HG03039 (cell line): ENCODE measurements around the gene SPRYD3.
A peak's percentile ranks its signal among the peaks of the same experiment; 100 is the strongest.

Experiments used
- ATAC-seq: cut with Tn5 transposase; IDR thresholded peaks from one replicate; pipeline ENCODE4 v1.9.1; 2021; ENCODE audit warnings: mild to moderate bottlenecking, moderate library complexity; ENCODE audit not compliant: unreplicated experiment

The SPRYD3 gene

DNA sequence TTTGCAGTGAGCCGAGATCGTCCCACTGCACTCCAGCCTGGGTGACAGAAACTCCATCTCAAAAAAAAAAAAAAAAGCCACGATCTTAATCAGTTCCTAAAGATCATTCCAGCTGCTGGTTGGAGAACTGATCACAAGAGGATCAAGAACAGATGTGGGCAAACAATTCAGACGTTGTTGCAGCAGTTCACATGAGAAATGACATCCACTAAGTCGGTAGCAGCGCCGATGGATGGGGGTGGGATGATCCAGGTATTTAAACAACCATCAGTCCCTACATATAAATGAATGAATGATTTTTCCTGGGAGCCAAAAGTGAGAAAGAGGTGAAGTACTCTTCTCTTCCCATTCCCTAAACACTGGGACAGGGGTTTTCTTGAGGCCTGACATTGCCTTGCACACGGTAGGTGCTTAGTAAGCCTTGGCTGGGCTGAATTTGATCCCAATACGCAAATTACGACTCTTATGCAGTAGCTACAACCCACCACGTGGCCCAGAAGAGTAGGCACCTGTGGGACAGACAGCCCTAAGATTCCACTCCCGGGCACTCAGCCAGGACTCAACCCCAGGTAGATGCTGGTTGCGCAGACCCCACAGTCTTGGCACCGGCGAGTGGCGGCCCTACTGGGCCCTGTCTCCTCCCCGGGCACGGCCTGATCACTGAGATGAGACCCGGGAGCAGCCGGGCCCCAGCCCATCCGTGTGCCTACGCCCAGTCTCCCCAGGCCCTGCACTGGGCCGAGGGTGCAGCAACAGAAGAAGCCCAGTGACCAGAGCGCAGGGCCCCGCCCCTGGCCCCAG is 565 bp downstream of the SPRYD3 start:
- peak; percentile 11 for ATAC-seq

DNA sequence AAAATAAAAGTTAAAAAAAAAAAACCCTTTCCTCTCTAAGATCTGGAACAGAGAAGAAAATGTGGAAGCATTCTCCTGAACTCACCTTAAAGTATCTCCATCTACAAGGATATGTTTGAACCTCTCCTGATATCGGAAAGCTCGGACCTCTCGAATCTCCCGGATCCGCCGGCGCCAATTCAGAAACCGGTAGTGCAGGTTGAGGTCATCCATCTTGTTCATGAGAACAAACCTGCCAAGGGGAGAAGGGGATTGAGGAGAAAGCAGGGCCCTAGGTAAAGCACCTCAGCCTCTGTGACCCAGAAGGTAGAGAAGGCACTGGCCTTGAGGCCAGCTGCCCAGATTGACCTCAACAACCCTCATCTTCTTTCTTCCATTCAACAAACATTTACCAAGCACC is 2.2 kb downstream of the SPRYD3 start:
- no peak for ATAC-seq

- ATAC-seq, result no peak
Measured at GRCh38 chr12:53076461-53076860, 2.7 kb downstream of the SPRYD3 start.

- no peak for ATAC-seq
Measured at GRCh38 chr12:53074999-53075370, 4.2 kb downstream of the SPRYD3 start.

- no peak for ATAC-seq
Measured at GRCh38 chr12:53074283-53074998, 4.7 kb downstream of the SPRYD3 start.

DNA sequence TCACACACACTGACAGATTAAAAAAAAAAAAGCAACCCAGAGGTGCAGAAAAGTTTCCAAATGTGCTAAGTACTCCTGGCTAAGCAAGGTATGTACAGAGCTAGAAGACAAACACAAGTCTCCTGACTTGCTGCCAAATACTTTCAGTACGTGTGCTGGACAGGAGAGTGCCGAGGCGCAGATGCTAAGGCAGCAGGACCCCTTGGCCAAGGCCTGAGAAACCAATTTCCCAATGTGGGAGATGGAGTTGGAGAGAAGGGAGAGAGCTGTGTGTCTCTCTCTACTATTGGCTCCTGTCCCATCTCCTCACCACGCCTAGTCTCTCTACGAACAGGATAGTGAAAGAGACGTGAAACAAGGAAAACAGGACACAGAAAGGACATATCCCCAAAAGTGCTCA is 5.3 kb downstream of the SPRYD3 start:
- no peak for ATAC-seq

GRCh38 chr12:53071591-53072551 is 7.3 kb downstream of the SPRYD3 start:
- no peak for ATAC-seq

- ATAC-seq, result no peak
Measured at GRCh38 chr12:53070877-53071492, 8.2 kb downstream of the SPRYD3 start.

- no peak for ATAC-seq
Measured at GRCh38 chr12:53069621-53070410, 9.4 kb downstream of the SPRYD3 start.

GRCh38 chr12:53068811-53069585 is 10.2 kb downstream of the SPRYD3 start:
- ATAC-seq, result no peak

DNA sequence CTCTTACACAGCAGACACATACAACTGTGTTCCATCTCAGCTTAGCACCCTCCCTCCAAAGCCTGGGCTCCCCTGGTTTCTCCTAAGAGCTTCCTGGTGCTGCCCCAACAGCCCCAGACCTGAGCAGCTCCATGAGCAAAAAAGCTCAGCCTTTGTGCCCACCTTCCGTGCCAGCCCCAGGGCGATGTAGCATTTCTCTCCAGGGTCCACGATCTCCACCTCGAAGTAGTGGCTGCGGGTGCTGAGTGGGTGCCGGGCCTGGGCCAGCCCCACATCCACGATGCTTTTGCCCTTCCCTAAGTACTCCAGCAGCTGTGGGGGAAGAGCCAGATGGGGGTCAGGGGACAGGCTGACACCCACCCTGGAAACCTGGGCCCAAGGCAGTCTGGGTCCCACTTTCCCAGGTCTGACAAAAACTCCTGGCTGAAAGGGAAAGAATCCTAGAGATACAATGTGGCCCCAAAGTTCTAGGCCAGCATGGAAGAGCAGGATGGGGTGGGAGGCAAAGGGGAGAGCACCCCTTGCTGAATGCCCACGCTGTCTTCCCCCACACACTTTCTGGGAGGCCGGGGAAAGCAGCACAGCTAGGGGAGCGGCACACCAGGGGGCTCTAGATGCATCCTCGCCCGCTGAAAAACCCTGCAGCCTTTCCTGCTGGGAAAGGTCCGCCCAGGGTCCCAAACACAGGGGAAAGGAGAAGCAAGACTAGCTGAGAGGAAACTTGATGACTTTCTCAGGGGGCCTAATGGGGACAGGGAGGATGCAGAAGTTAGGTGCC is 11.0 kb downstream of the SPRYD3 start:
- no peak for ATAC-seq

DNA sequence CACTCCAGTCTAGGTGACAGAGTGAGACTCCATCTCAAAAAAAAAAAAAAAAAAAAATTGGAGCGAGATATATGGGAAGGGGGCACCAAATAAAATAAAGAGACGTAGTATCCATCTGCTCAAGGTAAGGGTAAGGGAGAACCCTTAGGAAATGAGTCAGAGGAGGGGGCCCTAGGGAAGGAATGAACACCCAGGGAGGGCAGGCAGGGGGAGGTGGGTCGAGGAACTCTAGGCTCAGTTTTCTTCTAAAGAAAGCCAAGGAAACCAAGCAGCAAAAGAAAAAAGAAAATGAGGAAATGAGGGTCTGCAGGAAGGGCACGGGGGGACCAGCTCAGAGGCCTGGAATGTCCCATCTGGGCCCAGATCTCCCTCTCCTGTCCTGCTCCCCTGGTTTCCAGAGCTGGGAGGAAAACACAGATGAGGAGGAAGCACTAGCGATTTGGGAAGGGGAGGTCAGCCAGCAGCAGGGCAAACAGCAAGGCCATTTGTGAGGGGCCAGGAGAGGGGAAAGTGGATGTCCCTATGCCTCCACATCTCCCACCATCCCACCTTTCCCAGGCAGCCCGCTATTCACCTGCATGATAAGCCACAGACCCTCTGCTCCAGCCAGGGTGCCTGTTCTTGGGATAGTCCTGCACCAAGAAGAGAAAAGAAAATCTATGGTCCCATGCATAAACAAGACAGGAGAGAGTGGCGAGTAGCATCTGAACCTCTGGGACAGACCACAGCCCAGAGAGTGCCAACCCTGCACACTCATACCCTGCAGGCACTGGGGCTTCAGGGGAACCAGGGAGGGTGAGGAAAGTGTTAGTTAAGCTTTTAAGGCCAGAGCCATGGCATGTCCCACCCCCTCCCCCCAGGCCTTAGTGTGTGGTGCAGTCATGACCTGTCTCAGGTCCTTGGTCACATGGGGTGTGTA is 11.9 kb downstream of the SPRYD3 start:
- ATAC-seq, result no peak

- ATAC-seq, result no peak
Measured at GRCh38 chr12:53065975-53066931, 12.9 kb downstream of the SPRYD3 start.

- no peak for ATAC-seq
Measured at GRCh38 chr12:53065470-53065869, 13.7 kb downstream of the SPRYD3 start.

- ATAC-seq, result no peak
Measured at GRCh38 chr12:53064613-53065436, 14.4 kb downstream of the SPRYD3 start.
